ENCODE results near the gene GNAO1.

GNAO1 gene

DNA sequence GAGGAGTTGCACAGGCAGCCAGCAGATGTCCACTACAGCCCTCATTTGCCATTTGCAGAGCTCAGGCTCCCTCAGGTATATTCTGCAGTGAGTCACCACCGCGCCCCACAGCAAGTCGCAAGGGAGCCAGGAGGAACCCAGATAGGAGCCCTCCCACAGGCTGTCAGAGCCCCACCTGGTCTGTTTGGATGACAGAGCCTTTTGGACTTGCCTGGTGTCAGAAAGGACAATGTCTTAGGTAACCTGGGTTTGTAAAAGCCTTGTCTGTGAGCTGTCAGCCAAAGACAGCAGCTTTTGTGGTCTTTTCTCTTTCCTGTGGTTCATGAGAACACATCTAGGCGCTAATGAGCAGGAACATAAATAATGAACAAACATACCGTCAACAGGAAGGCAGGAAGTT lies 70.9 kb downstream of the GNAO1 start:
- Histone ChIP-seq H3K4me1 (ENCODE audit: control insufficient read depth in 1 of 2, insufficient read depth in 1 of 2, low read depth in 1 of 2, low read length in 1 of 2) (no peaks in the 10 kb centered on the region), H3K27me3 (peaks cover 14% of the 10 kb centered on the region)

GRCh38 chr16:56262551-56263245 lies 71.4 kb downstream of the GNAO1 start:
- Histone ChIP-seq H3K27ac (no peak overlapping the region), H3K27me3 (peaks cover 14% of the 10 kb centered on the region), H3K9me3 (no peaks in the 10 kb centered on the region), H3K4me3 (ENCODE audit: low read depth in 1 of 2, low read length in 1 of 2) (no peak overlapping the region), H3K4me1 (ENCODE audit: control insufficient read depth in 1 of 2, insufficient read depth in 1 of 2, low read depth in 1 of 2, low read length in 1 of 2) (no peaks in the 10 kb centered on the region), H3K36me3 (no peaks in the 10 kb centered on the region)
- TF ChIP-seq, protein P1, sequence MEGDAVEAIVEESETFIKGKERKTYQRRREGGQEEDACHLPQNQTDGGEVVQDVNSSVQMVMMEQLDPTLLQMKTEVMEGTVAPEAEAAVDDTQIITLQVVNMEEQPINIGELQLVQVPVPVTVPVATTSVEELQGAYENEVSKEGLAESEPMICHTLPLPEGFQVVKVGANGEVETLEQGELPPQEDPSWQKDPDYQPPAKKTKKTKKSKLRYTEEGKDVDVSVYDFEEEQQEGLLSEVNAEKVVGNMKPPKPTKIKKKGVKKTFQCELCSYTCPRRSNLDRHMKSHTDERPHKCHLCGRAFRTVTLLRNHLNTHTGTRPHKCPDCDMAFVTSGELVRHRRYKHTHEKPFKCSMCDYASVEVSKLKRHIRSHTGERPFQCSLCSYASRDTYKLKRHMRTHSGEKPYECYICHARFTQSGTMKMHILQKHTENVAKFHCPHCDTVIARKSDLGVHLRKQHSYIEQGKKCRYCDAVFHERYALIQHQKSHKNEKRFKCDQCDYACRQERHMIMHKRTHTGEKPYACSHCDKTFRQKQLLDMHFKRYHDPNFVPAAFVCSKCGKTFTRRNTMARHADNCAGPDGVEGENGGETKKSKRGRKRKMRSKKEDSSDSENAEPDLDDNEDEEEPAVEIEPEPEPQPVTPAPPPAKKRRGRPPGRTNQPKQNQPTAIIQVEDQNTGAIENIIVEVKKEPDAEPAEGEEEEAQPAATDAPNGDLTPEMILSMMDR (IDR thresholded peaks at IDR 0.05), result no peak

More for the DNA sequence above, 70.9 kb downstream of the GNAO1 start:
- Histone ChIP-seq H3K27ac (no peak overlapping the region), H3K9me3 (no peaks in the 10 kb centered on the region), H3K36me3 (no peaks in the 10 kb centered on the region), H3K4me3 (ENCODE audit: low read depth in 1 of 2, low read length in 1 of 2) (no peak overlapping the region)
- TF ChIP-seq, protein P1 (IDR thresholded peaks at IDR 0.05), result no peak

DNA sequence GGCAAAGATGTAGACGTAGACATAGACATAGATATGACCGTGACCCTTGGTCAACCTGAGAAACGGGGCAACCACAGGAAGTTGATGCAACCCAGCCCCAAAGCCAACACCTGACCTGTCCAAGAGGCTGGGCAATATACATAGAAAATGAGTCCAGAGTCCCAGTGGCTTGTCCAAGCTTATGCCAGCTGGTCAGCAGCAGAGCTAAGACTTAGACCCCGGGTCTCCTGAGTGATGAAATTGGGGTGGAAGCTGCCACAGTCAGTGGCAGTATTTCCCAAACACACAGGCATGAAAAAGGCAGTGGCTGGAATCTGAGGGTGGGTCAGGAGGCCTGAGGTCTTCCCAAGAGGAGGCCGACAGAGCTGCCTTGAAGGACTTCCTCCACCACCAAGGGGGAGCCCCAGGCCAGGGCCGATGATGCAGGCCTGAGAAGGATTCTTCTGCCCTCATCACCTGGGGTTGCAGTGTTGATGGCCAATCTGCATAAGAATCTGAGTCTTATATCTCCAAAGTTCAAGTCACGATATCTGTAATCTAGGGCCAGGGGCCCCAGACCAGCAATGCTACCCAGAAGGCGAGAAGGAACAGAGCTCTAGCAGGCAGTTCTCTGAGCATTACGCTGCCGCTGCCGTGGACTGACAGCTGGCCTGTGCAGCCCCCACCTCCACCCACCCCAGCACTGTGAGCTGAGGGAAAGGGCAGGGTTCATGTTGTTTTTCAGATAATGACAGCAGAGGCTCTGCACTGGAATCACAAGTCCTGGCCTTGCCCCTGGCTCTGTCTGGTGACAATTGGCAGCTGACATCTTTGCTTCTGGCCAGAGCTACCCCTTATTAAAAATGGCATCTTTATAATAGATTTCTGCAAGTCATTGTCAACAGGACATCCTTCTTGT lies 72.7 kb downstream of the GNAO1 start:
- Histone ChIP-seq H3K9me3 (no peaks in the 10 kb centered on the region), H3K36me3 (no peaks in the 10 kb centered on the region), H3K27ac (no peak overlapping the region), H3K4me1 (ENCODE audit: control insufficient read depth in 1 of 2, insufficient read depth in 1 of 2, low read depth in 1 of 2, low read length in 1 of 2) (no peaks in the 10 kb centered on the region), H3K4me3 (ENCODE audit: low read depth in 1 of 2, low read length in 1 of 2) (no peak overlapping the region), H3K27me3 (peaks cover 14% of the 10 kb centered on the region)
- TF ChIP-seq, protein P1 (IDR thresholded peaks at IDR 0.05), result no peak

DNA sequence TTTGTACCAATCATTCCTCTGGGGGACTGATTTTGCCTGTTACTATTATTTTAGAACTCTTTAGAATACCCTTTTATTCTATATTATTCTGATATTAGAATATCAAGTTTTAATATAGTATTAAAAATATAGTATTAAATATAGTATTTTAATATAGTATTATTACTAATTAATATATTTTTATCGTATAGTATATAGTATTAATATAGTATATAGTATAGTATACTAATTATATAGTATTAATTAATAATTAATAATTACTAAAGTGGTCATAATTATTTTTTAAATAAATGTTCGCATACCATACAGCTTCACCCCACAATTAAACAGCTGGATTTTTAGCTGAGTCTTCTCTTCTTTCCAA lies 73.3 kb downstream of the GNAO1 start:
- TF ChIP-seq, protein P1 (IDR thresholded peaks at IDR 0.05), result no peak
- H3K9me3 ChIP-seq, result no peaks in the 10 kb centered on the region
- H3K27ac ChIP-seq, result no peak overlapping the region
- no peaks in the 10 kb centered on the region for H3K36me3 ChIP-seq
- no peaks in the 10 kb centered on the region for H3K4me1 ChIP-seq (ENCODE audit: control insufficient read depth in 1 of 2, insufficient read depth in 1 of 2, low read depth in 1 of 2, low read length in 1 of 2)
- H3K4me3 ChIP-seq (ENCODE audit: low read depth in 1 of 2, low read length in 1 of 2), result no peak overlapping the region
- H3K27me3 ChIP-seq, result peaks cover 14% of the 10 kb centered on the region

- Histone ChIP-seq H3K9me3 (no peaks in the 10 kb centered on the region), H3K4me1 (ENCODE audit: control insufficient read depth in 1 of 2, insufficient read depth in 1 of 2, low read depth in 1 of 2, low read length in 1 of 2) (no peaks in the 10 kb centered on the region), H3K4me3 (ENCODE audit: low read depth in 1 of 2, low read length in 1 of 2) (no peak overlapping the region), H3K36me3 (no peaks in the 10 kb centered on the region), H3K27me3 (peaks cover 14% of the 10 kb centered on the region), H3K27ac (no peak overlapping the region)
- TF ChIP-seq, protein P1 (IDR thresholded peaks at IDR 0.05), result no peak
These were observed 73.9 kb downstream of the GNAO1 start for GRCh38 chr16:56265184-56265583.

Data from neutrophil (primary cell).